Loucy (cell line): ENCODE measurements around the gene GCAT.
A peak's percentile ranks its signal among the peaks of the same experiment; 100 is the strongest.

Source experiments
- H2AFZ ChIP-seq: fragments of 200-600 bp; sonication (generic); 2 replicates; pipeline ENCODE4 v1.6.0; 2016; ENCODE audit warnings: antibody characterized with exemption, mild to moderate bottlenecking, low read length, moderate library complexity
- H3F3A ChIP-seq: fragments of 200-600 bp; 2 replicates; pipeline ENCODE4 v1.6.0; 2016; ENCODE audit warnings: antibody characterized with exemption, low read depth, mild to moderate bottlenecking
- H3K27me3 ChIP-seq: fragments of 200-600 bp; sonication (generic); 2 replicates; pipeline ENCODE4 v1.6.1; 2014; ENCODE audit warnings: low read length, mild to moderate bottlenecking; ENCODE audit not compliant: insufficient read depth, poor library complexity, severe bottlenecking
- H3K36me3 ChIP-seq: fragments of 200-600 bp; sonication (generic); 2 replicates; pipeline ENCODE4 v1.6.1; 2016; ENCODE audit warnings: low read length; ENCODE audit not compliant: insufficient read depth
- H3K4me1 ChIP-seq: fragments of 200-600 bp; sonication (generic); 2 replicates; pipeline ENCODE4 v1.5.1; 2014; ENCODE audit warnings: low read length, mild to moderate bottlenecking; ENCODE audit not compliant: insufficient read depth, poor library complexity, severe bottlenecking
- H3K4me2 ChIP-seq: fragments of 200-600 bp; sonication (generic); 2 replicates; pipeline ENCODE4 v1.6.0; 2014; ENCODE audit warnings: antibody characterized with exemption, low read length, low read depth, mild to moderate bottlenecking; ENCODE audit not compliant: poor library complexity, severe bottlenecking
- H3K4me3 ChIP-seq: fragments of 200-600 bp; sonication (generic); 2 replicates; pipeline ENCODE4 v1.5.1; 2014; ENCODE audit warnings: low read length, mild to moderate bottlenecking, mixed read lengths; ENCODE audit not compliant: poor library complexity, severe bottlenecking
- H3K79me2 ChIP-seq: fragments of 200-600 bp; sonication (generic); 2 replicates; pipeline ENCODE4 v1.6.1; 2014; ENCODE audit warnings: low read length; ENCODE audit not compliant: insufficient read depth
- H3K9ac ChIP-seq: fragments of 200-600 bp; sonication (generic); 2 replicates; pipeline ENCODE4 v1.6.0; 2014; ENCODE audit warnings: mild to moderate bottlenecking, low read depth, low read length, moderate library complexity; ENCODE audit not compliant: poor library complexity, severe bottlenecking
- H3K9me2 ChIP-seq: fragments of 200-600 bp; sonication (generic); replicated peaks from 2 replicates; pipeline ENCODE4 v1.6.1; 2016; ENCODE audit warnings: low read depth, low read length, mixed read lengths
- H3K9me3 ChIP-seq: fragments of 200-600 bp; sonication (generic); 2 replicates; pipeline ENCODE4 v1.6.1; 2014; ENCODE audit warnings: mild to moderate bottlenecking, antibody characterized with exemption, low read length, low read depth; ENCODE audit not compliant: insufficient read depth
- H4K20me1 ChIP-seq: fragments of 200-600 bp; sonication (generic); 2 replicates; pipeline ENCODE4 v1.6.0; 2014; ENCODE audit warnings: antibody characterized with exemption, low read length, mild to moderate bottlenecking; ENCODE audit not compliant: insufficient read depth, poor library complexity, severe bottlenecking
- CTCF ChIP-seq: fragments of 200-600 bp; sonication (generic); conservative IDR thresholded peaks from 2 replicates; pipeline ENCODE4 v1.5.1; 2014; ENCODE audit warnings: mild to moderate bottlenecking, antibody characterized with exemption, low read length
- EZH2phosphoT487 ChIP-seq: fragments of 200-600 bp; IDR thresholded peaks from 2 replicates; pipeline ENCODE4 v1.6.1; 2018; ENCODE audit warnings: antibody characterized with exemption, mild to moderate bottlenecking, moderate library complexity, borderline replicate concordance

The GCAT gene

DNA sequence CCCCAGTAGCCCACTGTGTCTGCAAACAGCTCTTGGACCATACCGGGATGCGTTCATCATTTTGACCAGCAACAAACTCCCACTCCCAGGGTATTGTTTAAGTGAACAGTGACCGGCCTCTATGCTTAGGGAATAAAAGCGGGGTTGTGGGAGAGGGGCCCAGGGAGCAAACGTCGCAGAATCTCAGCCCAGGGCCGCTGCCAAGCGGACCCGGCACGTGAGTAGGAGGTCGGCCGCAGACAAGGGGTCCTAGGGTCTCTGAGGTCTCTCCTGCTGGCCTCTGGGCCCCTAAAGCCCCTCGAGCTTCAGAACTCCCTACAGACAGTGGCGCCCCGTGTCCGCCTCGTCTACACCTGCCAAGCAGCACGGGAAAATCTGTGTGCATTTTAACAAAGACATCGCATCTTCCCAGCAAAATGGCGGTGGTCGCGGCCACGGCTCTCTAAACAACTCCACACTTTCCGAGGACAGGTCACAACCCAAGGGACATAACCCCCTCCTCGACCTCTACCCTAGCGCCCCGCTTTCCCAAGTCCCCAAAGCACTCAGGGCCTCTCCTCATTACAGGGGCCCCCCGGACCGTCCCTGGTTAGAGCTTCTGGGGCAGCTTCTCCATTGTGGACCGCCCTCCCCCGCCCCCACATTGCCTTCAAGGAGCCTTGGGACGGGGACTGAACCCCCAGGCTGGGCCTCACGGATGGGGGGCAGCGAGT, 3.9 kb upstream of the GCAT start:
- H3K4me3 ChIP-seq, result peak overlapping the region; percentile 66
- H4K20me1 ChIP-seq, result no peaks in the 10 kb centered on the region
- H3K4me1 ChIP-seq, result peaks cover 35% of the 10 kb centered on the region
- no peak for TF ChIP-seq CTCF
- no peak for TF ChIP-seq EZH2phosphoT487
- no peaks in the 10 kb centered on the region for H3F3A ChIP-seq
- no peaks in the 10 kb centered on the region for H3K9me3 ChIP-seq
- H3K9ac ChIP-seq, result no peak overlapping the region
- peaks cover 10% of the 10 kb centered on the region for H3K27me3 ChIP-seq
- H2AFZ ChIP-seq, result no peak overlapping the region
- peak overlapping the region; percentile 98 for H3K4me2 ChIP-seq
- no peaks in the 10 kb centered on the region for H3K9me2 ChIP-seq
- H3K79me2 ChIP-seq, result peaks cover 8% of the 10 kb centered on the region; the same call in 1 of the 2 replicates
- no peaks in the 10 kb centered on the region for H3K36me3 ChIP-seq

- no peaks in the 10 kb centered on the region for H3K9me2 ChIP-seq
- H3K36me3 ChIP-seq, result no peaks in the 10 kb centered on the region
- peaks cover 13% of the 10 kb centered on the region; the same call in 1 of the 2 replicates for H3K79me2 ChIP-seq
- peak overlapping the region; percentile 4; the same call in 1 of the 2 replicates for H2AFZ ChIP-seq
- peak overlapping the region; percentile 66 for H3K4me3 ChIP-seq
- peak overlapping the region; percentile 66 for H3K9ac ChIP-seq
- H3F3A ChIP-seq, result no peaks in the 10 kb centered on the region
- TF ChIP-seq EZH2phosphoT487 (no peak), CTCF (no peak)
- no peaks in the 10 kb centered on the region for H3K9me3 ChIP-seq
- H4K20me1 ChIP-seq, result no peaks in the 10 kb centered on the region
- peak overlapping the region; percentile 49 for H3K4me2 ChIP-seq
- H3K27me3 ChIP-seq, result peaks cover 10% of the 10 kb centered on the region
- H3K4me1 ChIP-seq, result peaks cover 38% of the 10 kb centered on the region
Measured at GRCh38 chr22:37804352-37804880, 3.3 kb upstream of the GCAT start.

DNA sequence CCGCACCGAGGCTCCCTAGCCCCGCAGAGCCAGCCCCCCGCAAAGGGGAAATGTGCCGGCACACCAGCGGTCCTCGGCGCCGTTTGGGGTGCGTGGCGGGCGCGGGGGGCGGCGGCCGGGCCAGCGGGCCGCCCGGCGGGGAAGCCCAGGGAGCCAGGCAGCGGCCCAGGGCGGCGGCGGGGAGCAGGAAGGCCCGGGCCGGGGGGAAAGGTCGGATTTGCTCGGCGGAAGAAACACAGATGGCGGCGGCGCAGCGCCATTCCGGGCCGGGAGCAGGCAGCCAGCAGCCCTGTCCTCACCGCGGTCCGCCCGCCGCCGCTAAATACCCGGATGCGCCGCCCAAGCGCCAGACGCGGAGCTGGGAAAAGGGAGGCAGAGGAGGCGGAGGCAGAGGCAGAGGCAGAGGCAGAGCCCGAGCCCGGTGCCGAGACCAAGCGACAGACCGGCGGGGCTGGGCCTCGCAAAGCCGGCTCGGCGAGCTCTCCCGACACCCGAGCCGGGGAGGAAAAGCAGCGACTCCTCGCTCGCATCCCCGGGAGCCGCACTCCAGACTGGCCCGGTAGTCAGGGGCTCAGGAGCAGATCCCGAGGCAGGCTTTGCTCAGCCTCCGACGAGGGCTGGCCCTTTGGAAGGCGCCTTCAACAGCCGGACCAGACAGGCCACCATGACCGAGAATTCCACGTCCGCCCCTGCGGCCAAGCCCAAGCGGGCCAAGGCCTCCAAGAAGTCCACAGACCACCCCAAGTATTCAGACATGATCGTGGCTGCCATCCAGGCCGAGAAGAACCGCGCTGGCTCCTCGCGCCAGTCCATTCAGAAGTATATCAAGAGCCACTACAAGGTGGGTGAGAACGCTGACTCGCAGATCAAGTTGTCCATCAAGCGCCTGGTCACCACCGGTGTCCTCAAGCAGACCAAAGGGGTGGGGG, 2.6 kb upstream of the GCAT start:
- Histone ChIP-seq H3K9me2 (no peaks in the 10 kb centered on the region), H3K4me3 (peak overlapping the region; percentile 66), H3K4me1 (peaks cover 38% of the 10 kb centered on the region)

More for the DNA sequence above, 2.6 kb upstream of the GCAT start:
- Histone ChIP-seq H3K36me3 (no peaks in the 10 kb centered on the region), H3K9ac (peak overlapping the region; percentile 66), H3K4me2 (peak overlapping the region; percentile 86), H3K27me3 (peaks cover 10% of the 10 kb centered on the region), H3K79me2 (peaks cover 13% of the 10 kb centered on the region; the same call in 1 of the 2 replicates), H3K9me3 (no peaks in the 10 kb centered on the region), H3F3A (no peaks in the 10 kb centered on the region), H4K20me1 (no peaks in the 10 kb centered on the region), H2AFZ (peak overlapping the region; percentile 4; the same call in 1 of the 2 replicates)
- no peak for TF ChIP-seq CTCF
